GM18907 (cell line): Measurements from ENCODE around the gene PTPRG.

Source experiments
- ATAC-seq: cut with Tn5 transposase; IDR thresholded peaks from one replicate; pipeline ENCODE4 v1.9.1; 2021; ENCODE audit warnings: mild to moderate bottlenecking, moderate library complexity; ENCODE audit not compliant: unreplicated experiment

PTPRG gene

GRCh38 chr3:62164196-62164595 lies 602.8 kb downstream of the PTPRG start:
- no peak for ATAC-seq

- no peak for ATAC-seq
Observed at GRCh38 chr3:62164746-62165145, 603.4 kb downstream of the PTPRG start.

GRCh38 chr3:62167566-62168262 lies 606.3 kb downstream of the PTPRG start:
- ATAC-seq, result no peak

GRCh38 chr3:62168356-62168755 lies 607.0 kb downstream of the PTPRG start:
- ATAC-seq, result no peak

GRCh38 chr3:62169906-62170660 lies 608.7 kb downstream of the PTPRG start:
- no peak for ATAC-seq

GRCh38 chr3:62171789-62172188 lies 610.4 kb downstream of the PTPRG start:
- ATAC-seq, result no peak

- no peak for ATAC-seq
Observed at GRCh38 chr3:62172199-62172598, 610.8 kb downstream of the PTPRG start.

GRCh38 chr3:62173939-62174515 lies 612.7 kb downstream of the PTPRG start:
- no peak for ATAC-seq

- ATAC-seq, result no peak
Observed at GRCh38 chr3:62175161-62175560, 613.8 kb downstream of the PTPRG start.

GRCh38 chr3:62178032-62178431 lies 616.7 kb downstream of the PTPRG start:
- no peak for ATAC-seq

- no peak for ATAC-seq
Observed at GRCh38 chr3:62178739-62179600, 617.6 kb downstream of the PTPRG start.

- no peak for ATAC-seq
Observed at GRCh38 chr3:62180514-62180913, 619.1 kb downstream of the PTPRG start.

- no peak for ATAC-seq
Observed at GRCh38 chr3:62183087-62183486, 621.7 kb downstream of the PTPRG start.

GRCh38 chr3:62183969-62184368 lies 622.6 kb downstream of the PTPRG start:
- no peak for ATAC-seq

GRCh38 chr3:62184559-62184958 lies 623.2 kb downstream of the PTPRG start:
- ATAC-seq, result no peak

GRCh38 chr3:62187022-62187431 lies 625.7 kb downstream of the PTPRG start:
- no peak for ATAC-seq

- ATAC-seq, result peak; percentile 79
Observed at GRCh38 chr3:62188681-62189375, 627.5 kb downstream of the PTPRG start.

- ATAC-seq, result no peak
Observed at GRCh38 chr3:62189376-62189698, 628.0 kb downstream of the PTPRG start.

- ATAC-seq, result no peak
Observed at GRCh38 chr3:62192891-62193290, 631.5 kb downstream of the PTPRG start.

- no peak for ATAC-seq
Observed at GRCh38 chr3:62193586-62194345, 632.4 kb downstream of the PTPRG start.
